GM12878 (cell line): ENCODE data around the gene CTXN1. TPM values are rescaled to one million over a fixed set of nuclear protein-coding genes. Genes with fewer than 3 reads are reported as not detected.

Experiments
- ATF3 ChIP-seq: IDR thresholded peaks from 2 replicates; pipeline ENCODE4 v1.6.1; 2011; ENCODE audit warnings: low read depth, mild to moderate bottlenecking, low read length, moderate library complexity, borderline replicate concordance; ENCODE audit errors: extremely low read depth
- CHD1 ChIP-seq: IDR thresholded peaks from 2 replicates; pipeline ENCODE4 v1.6.1; 2012; ENCODE audit warnings: low read depth, low read length, improper control_type of control experiment
- CHD2 ChIP-seq: IDR thresholded peaks from 2 replicates; pipeline ENCODE4 v1.6.1; 2011; ENCODE audit warnings: low read depth, low read length, improper control_type of control experiment, borderline replicate concordance
- CTCF ChIP-seq, 3 experiments: IDR thresholded peaks in 2 of 3; conservative IDR thresholded peaks in 1 of 3; 2 replicates each; pipeline ENCODE4 v1.5.1; 2011; ENCODE audit warnings: low read depth in 3 of 3, low read length in 3 of 3, mild to moderate bottlenecking in 3 of 3, control low read depth in 2 of 3, moderate library complexity in 2 of 3, inconsistent platforms in 1 of 3, mixed read lengths in 1 of 3; ENCODE audit not compliant: control insufficient read depth in 2 of 3, insufficient read depth in 1 of 3; ENCODE audit errors: extremely low read depth in 1 of 3
- IKZF1 ChIP-seq: fragments of 450-650 bp; conservative IDR thresholded peaks from 2 replicates; pipeline ENCODE4 v1.6.1; 2017; ENCODE audit warnings: antibody characterized with exemption, mild to moderate bottlenecking
- IKZF2 ChIP-seq, 2 experiments: fragments of 450-650 bp; IDR thresholded peaks; 2 replicates each; pipeline ENCODE4 v1.6.1; 2017; ENCODE audit warnings: mild to moderate bottlenecking in 2 of 2, moderate library complexity in 2 of 2
- JUND ChIP-seq: IDR thresholded peaks from 2 replicates; pipeline ENCODE4 v1.6.1; 2012; ENCODE audit warnings: low read depth, mild to moderate bottlenecking, low read length, improper control_type of control experiment, moderate library complexity
- MEF2B ChIP-seq: fragments of 450-650 bp; IDR thresholded peaks from 2 replicates; pipeline ENCODE4 v1.6.1; 2018; ENCODE audit warnings: mild to moderate bottlenecking, moderate library complexity; ENCODE audit not compliant: partially characterized antibody, poor library complexity, severe bottlenecking
- NBN ChIP-seq: fragments of 450-650 bp; IDR thresholded peaks from 2 replicates; pipeline ENCODE4 v1.6.1; 2016
- NR2C1 ChIP-seq: fragments of 450-650 bp; IDR thresholded peaks from 2 replicates; pipeline ENCODE4 v1.6.1; 2017; ENCODE audit warnings: antibody characterized with exemption, mild to moderate bottlenecking, moderate library complexity
- PML ChIP-seq: IDR thresholded peaks from 2 replicates; pipeline ENCODE4 v1.6.1; 2012; ENCODE audit warnings: low read length, inconsistent platforms
- POLR2AphosphoS5 ChIP-seq: IDR thresholded peaks from 2 replicates; pipeline ENCODE4 v1.6.1; 2011; ENCODE audit warnings: mild to moderate bottlenecking, low read length, inconsistent platforms
- RAD51 ChIP-seq: fragments of 450-650 bp; IDR thresholded peaks from 2 replicates; pipeline ENCODE4 v1.6.1; 2016; ENCODE audit warnings: moderate library complexity, mild to moderate bottlenecking, inconsistent platforms
- RELB ChIP-seq: fragments of 450-650 bp; IDR thresholded peaks from 2 replicates; pipeline ENCODE4 v1.6.1; 2017; ENCODE audit warnings: low read depth, mild to moderate bottlenecking, moderate library complexity
- SMAD1 ChIP-seq: fragments of 450-650 bp; IDR thresholded peaks from 2 replicates; pipeline ENCODE4 v1.6.1; 2018; ENCODE audit warnings: mild to moderate bottlenecking, low read depth; ENCODE audit not compliant: partially characterized antibody
- STAT1 ChIP-seq: fragments of 450-650 bp; conservative IDR thresholded peaks from 2 replicates; pipeline ENCODE4 v1.6.1; 2014; ENCODE audit warnings: antibody characterized with exemption, mild to moderate bottlenecking
- TAF1 ChIP-seq: IDR thresholded peaks from 2 replicates; pipeline ENCODE4 v1.6.1; 2011; ENCODE audit warnings: mild to moderate bottlenecking, low read depth, low read length, borderline replicate concordance
- ZNF687 ChIP-seq: fragments of 450-650 bp; IDR thresholded peaks from 2 replicates; pipeline ENCODE4 v1.6.1; 2017; ENCODE audit warnings: mild to moderate bottlenecking, moderate library complexity
- polyA plus RNA-seq, 11 experiments: library from polyadenylated mRNA; depleted of rRNA in 4 of 11; unstranded in 6 of 11; stranded (reverse) in 5 of 11; fragments of >200 nt; fragmentation: Nextera tagmentation in 4 of 11; fragmentation: Illumina TruSeq in 1 of 11; extraction: Ambion mirVana in 4 of 11; extraction: Trizol in 1 of 11; gene quantifications; 1 replicate in 1 of 11; 2 replicates in 10 of 11; pipeline versions ENCODE4 v1.2.1 to v1.2.3, GENCODE V29; 2011 to 2016; ENCODE audit warnings: inconsistent platforms in 2 of 11, missing spikeins in 2 of 11, low read depth in 1 of 11
- total RNA-seq, 4 experiments: library from RNA; depleted of rRNA in 3 of 4; stranded (reverse); fragments of >200 nt in 3 of 4; fragmentation: Illumina TruSeq in 1 of 4; extraction: Trizol in 1 of 4; gene quantifications; 2 replicates each; pipeline versions ENCODE4 v1.2.1 to v1.2.3, GENCODE V29; 2013 to 2021
- TF ChIP-seq, protein P1 (sequence below): IDR thresholded peaks from 2 replicates; pipeline ENCODE4 v1.6.1; 2012; ENCODE audit warnings: low read depth, low read length, improper control_type of control experiment

The CTXN1 gene
- total and polyA plus RNA-seq, 10 of the 15 experiments (the other 5 are each of a cell fraction or from before 2014, with no cell fraction given), result 0.04 to 1.0 (median 0.38) TPM; not detected in 4

DNA sequence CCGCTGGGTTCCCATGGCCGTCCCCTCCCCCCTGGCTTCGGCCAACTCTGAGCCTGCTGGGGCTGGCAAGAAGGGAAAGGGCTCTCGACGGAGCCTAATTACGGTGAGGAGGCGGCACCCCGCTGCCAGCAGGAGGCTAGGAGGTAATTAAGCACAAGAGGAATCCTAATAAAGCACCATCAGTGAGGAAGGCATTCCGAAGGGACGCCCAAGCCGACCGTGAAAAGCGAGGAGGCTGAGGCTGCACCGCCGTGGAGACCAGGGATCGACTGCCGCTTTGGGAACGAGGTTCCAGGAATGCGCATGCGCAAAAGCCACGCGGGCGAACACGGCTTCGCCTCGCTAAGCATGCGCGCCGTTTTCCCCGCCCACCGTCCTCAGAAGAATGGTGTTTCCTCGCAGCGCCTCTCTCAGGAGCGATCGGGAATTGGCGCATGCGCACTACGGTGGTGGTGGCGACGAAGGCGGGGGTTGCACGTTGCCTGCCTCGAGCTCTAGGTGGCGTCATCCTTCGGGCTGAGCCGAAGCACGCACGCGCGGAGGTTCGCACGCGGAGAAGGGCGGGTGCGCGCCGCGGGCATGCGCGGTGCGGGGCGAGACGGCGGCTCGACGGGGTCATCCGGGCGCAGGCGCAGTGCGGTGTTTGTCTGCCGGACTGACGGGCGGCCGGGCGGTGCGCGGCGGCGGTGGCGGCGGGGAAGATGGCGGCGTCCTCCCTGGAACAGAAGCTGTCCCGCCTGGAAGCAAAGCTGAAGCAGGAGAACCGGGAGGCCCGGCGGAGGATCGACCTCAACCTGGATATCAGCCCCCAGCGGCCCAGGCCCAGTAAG is 22.5 kb downstream of the CTXN1 start, which contains the start of gene MAP2K7 (continued):
- TF ChIP-seq RELB (peak; percentile 23; the same call in 1 of the 2 replicates), MEF2B (peak; percentile 89), IKZF2 (IDR thresholded peaks at IDR 0.05) (peak; percentile 36 to 52; a peak in 2 of 4 replicates), CHD2 (peak; percentile 11; the same call in 1 of the 2 replicates), POLR2AphosphoS5 (peak; percentile 89; the same call in 1 of the 2 replicates), STAT1 (0 out of 2 replicates have a peak, but pooled peaks have one; percentile 19), ATF3 (peak; percentile 35; the same call in 1 of the 2 replicates), PML (peak; percentile 51; the same call in 1 of the 2 replicates), TAF1 (peak; percentile 61; the same call in 1 of the 2 replicates), NBN (peak; percentile 61; the same call in 1 of the 2 replicates), IKZF1 (peak; percentile 100), CTCF (IDR thresholded peaks at IDR 0.05 in 2 of 3, conservative IDR thresholded peaks at IDR 0.05 in 1 of 3; ENCODE audit: control insufficient read depth in 2 of 3, extremely low read depth in 1 of 3, insufficient read depth in 1 of 3, low read depth in 3 of 3, low read length in 3 of 3) (peak; percentile 65 to 99 (median 90); a peak in 5 of 6 replicates), CHD1 (0 out of 2 replicates have a peak, but pooled peaks have one; percentile 31), JUND (0 out of 2 replicates have a peak, but pooled peaks have one; percentile 30), ZNF687 (peak; percentile 83), NR2C1 (0 out of 2 replicates have a peak, but pooled peaks have one; percentile 4), RAD51 (no peak), SMAD1 (peak; percentile 64)
- TF ChIP-seq, protein P1, sequence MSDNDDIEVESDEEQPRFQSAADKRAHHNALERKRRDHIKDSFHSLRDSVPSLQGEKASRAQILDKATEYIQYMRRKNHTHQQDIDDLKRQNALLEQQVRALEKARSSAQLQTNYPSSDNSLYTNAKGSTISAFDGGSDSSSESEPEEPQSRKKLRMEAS, result peak; percentile 56; the same call in 1 of the 2 replicates
